GM19395 (cell line): ENCODE data around the gene FEM1B.

ENCODE experiments used
- ATAC-seq: cut with Tn5 transposase; IDR thresholded peaks from one replicate; pipeline ENCODE4 v1.9.1; 2021; ENCODE audit warnings: mild to moderate bottlenecking, moderate library complexity; ENCODE audit not compliant: unreplicated experiment

FEM1B gene

GRCh38 chr15:68304589-68305337 lies 27.2 kb downstream of the FEM1B start:
- no peak for ATAC-seq

- ATAC-seq: no peak
These were observed 27.9 kb downstream of the FEM1B start for GRCh38 chr15:68305420-68305871.

- no peak for ATAC-seq
These were observed 29.8 kb downstream of the FEM1B start for GRCh38 chr15:68307131-68307928.

- no peak for ATAC-seq
These were observed 31.5 kb downstream of the FEM1B start for GRCh38 chr15:68309024-68309423.

GRCh38 chr15:68310178-68310803 lies 32.7 kb downstream of the FEM1B start:
- ATAC-seq: no peak

- ATAC-seq: no peak
These were observed 33.4 kb downstream of the FEM1B start for GRCh38 chr15:68310804-68311463.

GRCh38 chr15:68311464-68311835 lies 33.9 kb downstream of the FEM1B start:
- no peak for ATAC-seq

- ATAC-seq: no peak
These were observed 34.5 kb downstream of the FEM1B start for GRCh38 chr15:68311859-68312557.

GRCh38 chr15:68312701-68313204 lies 35.2 kb downstream of the FEM1B start:
- ATAC-seq: no peak

- ATAC-seq: no peak
These were observed 36.2 kb downstream of the FEM1B start for GRCh38 chr15:68313501-68314410.

GRCh38 chr15:68314563-68314962 lies 37.0 kb downstream of the FEM1B start:
- no peak for ATAC-seq

- no peak for ATAC-seq
These were observed 37.5 kb downstream of the FEM1B start for GRCh38 chr15:68315035-68315434.

GRCh38 chr15:68315495-68316031 lies 38.0 kb downstream of the FEM1B start:
- no peak for ATAC-seq

- no peak for ATAC-seq
These were observed 38.7 kb downstream of the FEM1B start for GRCh38 chr15:68316061-68316804.

GRCh38 chr15:68317281-68318007 lies 39.9 kb downstream of the FEM1B start:
- no peak for ATAC-seq

GRCh38 chr15:68318008-68318835 lies 40.7 kb downstream of the FEM1B start:
- ATAC-seq: no peak
